Stimulated activated CD8-positive, alpha-beta memory T cell treated with anti-CD3 and anti-CD28 coated beads, Interleukin-2, amount 100 ng/mL, for 1 hour (primary cell): ENCODE measurements around the gene ZBTB7A.

Source experiments
- DNase-seq, 2 donors: peaks; one replicate each; pipeline ENCODE4 v3.0.0-alpha.2; 2020; ENCODE audit warnings: low read depth in 2 of 2

ZBTB7A gene

DNA sequence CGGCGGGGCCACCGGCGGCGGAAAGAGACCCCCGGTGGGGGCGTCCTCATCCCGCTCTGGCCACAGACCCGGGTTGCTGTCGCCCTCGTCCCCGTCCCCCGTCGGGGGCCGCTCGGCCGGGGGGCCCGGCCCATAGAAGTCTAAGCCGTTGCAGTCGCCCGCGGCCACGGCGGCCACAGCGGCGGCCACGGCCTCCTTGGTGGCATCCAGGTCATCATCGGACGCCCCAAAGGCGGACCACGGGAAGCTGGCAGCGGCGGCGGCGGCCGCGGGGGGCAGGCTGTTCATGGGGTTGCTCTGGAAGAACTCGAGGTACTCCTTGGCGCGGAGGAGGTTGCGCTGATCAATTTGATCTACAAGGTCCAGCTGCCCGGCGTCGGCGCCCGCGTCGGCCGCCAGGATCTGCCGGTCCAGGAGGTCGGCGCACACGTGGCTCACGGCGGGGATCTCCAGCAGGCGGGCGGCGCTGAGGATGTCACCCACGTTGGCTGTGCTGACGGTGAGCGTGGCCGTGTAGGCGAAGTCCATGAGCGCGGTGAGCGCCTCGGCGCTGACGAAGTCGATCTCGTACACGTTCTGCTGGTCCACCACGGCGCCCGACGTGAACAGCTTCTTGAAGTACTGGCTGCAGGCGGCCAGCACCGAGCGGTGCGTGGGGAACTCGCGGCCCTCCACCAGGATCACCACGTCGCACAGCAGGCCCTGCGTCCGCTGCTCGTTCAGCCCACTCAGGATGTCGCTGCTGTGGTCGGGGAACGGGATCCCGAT lies 12.1 kb downstream of the ZBTB7A start:
- no peak for DNase-seq

DNA sequence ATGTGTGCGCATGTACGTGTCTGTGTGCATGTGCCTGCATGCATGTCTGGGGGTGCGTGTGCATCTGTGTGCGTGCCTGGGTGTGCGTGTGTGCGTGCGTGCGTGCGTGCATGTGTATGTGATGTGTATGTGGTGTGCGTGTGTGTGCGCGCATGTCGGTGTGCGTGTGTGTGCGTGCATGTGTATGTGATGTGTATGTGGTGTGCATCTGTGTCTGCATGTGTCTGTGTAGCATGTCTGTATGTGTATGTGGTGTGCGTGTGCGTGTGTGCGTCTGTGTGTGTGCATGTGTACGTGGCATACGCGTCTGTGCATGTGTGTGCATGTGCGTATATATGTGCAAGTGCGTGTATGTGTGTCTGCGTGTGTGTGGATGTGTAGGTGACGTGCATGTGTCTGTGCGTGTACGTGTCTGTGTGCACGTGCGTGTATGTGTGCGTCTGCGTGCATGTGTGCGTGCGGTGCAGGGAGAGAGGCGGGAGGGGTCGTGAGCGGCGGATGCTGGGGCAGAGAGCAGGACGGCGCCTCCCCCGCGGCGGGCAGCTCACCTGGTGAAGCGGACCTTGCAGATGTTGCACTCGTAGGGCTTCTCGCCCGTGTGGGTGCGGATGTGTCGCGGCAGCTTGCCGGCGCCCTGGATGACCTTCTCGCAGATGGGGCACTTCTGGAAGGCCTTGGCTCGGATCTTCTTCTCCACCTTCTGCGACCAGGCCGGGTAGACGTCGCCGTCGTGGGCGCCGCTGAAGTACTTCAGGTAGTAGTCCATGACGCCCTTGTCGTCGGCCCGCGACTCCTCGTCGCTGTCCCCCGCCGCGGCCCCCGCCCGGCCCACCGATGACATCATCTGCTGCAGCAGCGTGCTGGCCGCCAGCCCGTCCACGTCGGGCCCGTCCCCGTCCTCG lies 13.0 kb downstream of the ZBTB7A start:
- DNase-seq = no peak

DNA sequence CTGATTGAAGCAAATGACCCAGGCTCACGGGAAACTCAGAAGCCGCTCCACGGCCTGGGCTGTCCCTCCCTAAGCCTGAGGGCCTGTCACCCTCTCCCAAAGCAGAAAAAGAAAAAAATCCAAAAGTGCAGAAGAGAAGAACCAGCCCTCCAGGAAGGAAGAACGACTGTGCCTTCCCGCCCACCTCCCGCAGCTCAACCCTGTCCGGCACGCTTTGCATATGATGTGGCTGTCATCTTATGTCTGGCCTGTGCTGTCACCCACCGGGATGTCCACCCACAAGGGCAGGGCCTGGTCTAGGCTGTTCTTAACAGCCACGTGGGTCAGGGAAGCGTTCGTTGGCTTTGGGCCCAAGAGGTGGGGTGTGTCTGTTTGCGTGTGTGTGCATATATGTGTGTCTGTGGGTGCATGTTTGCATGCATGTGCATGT lies 13.7 kb downstream of the ZBTB7A start:
- DNase-seq = no peak

DNA sequence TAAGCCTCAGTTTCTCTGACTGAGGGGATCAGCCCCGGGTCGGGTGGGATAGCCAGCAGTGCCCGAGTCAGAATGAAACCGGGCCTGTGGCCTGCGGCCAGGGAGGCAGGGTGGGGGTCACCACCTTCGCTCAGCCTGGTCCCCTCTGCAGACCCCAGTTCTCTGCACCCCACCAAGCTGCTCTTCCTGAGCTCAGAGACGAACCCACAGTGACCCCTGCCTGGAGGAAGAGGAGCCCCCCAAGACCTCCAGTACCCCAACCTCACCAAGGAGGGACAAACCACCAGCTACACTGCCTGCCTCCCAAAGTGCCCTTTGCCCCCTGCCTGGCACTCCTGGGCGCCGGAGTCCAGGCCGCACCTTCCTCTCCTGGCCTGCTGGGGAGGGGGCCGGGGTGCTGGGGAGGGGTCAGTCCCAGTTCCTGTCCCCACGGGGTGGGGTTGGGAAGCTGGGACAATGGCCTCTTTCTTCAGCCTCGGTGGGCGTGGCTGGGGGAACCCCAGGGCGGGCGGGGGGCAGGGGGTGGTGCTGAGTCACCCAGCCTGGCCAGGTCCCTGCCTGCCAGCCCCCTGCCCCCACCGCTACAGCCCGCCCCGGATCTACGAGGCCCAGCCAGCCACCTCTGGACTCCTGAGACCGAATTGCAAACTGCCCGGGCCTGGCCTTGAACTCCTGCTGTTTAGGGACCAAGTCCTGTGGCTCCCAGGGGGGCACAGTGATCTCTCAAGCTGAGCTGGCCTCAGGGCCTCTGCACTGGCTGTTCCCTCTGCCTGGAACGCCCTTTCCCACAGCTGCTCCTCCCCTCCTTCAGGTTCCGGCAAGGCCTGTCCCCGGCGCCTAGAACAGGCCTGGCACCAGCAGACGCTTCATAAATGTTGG lies 14.3 kb downstream of the ZBTB7A start:
- no peak for DNase-seq

DNA sequence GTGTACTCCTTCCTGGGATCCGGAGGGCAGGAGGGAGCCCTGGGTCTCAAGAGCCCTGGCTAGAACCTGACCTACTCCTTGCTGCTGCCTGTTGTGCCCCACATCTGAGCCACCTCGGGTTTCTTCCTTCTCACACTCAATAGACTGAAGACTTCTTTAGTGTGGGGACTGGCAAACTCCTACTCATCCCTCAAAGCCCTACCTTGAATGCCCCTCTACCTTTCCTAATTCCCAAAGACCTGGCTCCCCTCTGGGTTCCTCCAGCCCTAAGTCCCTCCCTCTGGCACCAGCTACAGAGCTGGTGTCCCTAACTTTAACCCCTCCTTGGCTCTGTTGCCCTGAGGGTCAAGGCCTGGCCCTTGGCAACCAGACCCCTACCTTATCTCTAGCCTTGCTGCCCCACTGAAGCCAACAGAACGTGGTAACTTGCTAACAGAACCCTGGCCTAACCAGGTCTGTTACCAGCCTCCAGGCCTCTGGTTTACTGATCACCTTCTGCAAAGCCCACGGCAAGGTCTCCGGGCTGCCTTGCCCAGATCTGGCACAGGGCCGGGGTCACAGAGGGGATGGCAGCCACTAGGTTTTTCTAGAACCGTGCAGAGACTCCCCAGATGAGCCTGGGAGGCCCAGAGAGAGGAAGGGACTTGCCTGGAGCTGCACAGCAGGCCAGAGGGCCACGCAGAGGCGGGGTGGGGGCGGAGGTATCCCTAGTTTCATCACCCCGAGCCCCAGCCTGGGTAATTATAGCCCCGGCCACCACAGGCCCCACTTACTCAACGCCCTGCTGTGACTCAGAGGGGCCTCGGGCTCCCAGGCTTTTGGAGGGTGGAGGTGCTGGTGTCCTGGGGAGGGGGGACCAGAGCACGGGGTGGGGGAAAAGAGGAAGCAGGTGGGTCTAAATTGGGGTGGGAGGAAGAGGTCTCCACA lies 15.3 kb downstream of the ZBTB7A start:
- DNase-seq = no peak

DNA sequence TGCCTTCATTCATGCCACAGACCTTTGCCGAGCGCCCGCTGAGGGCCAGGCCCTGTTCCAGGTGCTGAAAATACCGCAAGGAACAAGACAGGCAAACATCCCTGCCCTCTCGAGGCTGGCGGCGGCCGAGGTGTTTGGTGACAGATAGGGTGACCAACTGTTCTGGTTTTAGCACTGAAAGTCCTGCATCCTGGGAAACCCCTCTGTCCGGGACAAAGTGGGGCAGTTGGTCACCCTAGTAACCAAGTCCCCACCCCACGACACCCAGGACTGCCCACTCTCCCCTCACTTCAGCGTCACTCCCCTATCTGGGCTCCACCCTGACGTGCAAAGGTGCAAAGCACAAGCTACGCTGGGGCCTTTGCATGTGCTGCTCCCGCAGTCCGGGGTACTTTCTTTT lies 17.3 kb downstream of the ZBTB7A start:
- no peak for DNase-seq

DNA sequence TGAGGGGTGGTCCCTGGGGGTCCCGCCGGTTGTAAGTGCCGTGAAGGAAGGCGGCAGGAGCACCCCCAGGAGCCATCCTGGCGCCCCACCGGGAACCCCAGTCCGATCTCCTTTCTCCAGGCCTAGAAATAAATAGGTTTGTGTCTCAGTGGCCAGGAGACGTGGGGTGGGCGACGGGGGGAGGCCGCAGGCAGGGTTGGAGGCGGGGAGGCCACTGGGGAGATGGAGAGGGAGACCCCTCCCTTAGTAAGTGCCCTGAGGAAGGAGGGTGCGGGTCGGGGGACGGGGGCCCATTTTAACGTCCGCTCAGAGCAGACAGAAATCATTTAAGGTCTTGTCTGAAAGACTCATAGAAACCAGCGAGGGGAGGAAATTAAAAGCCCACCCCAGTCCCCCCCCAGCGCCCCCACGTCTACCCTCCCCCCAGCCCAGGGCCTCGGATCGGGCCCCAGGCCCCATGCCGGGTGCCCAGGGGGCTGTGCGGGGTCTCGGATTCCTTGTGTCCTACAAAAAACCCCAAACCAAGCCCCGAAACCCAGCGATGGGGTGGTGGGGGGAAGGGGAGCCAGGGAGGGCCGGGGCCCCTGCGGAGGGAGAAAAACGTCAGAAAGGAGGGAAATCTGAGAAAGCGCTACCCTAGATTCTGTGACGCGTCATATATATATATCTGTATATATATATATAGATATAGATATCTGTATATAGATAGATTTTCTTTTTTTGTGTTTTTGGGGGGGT lies 19.6 kb downstream of the ZBTB7A start:
- no peak for DNase-seq

DNA sequence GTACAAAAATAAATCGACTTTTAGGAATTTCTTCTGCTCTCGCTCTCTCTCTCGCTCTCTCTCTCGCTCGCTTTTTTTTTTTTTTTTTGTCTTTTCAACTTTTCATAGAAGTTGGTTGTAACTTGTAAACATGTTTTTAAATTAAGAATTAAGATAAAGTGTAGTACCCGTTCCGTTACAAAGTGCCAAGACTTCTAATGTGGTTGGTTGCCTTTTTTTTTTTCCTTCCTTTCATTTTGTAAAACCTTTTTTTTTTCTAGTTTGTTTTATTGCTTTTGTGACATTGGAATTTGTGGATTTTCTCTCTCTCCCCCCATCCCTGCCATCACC lies 20.4 kb downstream of the ZBTB7A start:
- DNase-seq = no peak

DNA sequence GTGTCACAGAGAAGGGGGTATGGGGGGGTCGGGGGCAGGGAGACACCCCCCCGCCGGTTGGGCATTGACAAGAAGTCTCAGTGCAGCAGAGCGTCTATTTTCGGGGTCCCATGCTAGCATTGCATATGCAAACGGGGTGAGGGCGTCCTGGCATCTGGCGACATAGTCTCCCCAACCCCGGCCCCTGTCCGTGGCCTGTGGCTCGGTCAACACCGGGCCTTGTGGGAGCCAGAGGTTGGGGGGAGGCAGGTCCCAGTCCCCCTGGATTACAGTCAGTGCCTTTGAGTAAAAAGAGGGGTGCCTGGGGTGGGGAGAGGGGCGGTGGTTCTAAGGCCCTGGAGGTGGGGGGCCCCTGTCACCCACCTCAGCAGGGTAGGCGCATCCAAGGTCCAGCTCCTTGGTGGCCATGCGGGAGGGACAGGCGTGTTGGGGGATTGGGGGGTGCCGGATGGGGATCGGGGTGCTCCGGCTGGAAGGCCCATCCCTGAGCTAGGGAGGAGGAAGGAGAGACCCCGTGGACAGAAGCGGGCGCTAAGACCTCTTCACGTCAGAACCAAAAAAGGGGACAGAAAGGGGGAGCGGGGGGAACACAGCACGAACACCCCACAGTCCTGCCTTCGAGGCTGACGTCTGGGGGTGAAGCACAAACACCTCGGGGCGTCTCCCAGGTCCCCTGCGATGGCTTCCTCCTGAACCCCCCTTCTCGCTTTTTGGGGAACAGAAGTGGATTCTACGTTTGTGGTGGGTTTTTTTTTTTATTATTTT lies 20.9 kb downstream of the ZBTB7A start:
- no peak for DNase-seq

DNA sequence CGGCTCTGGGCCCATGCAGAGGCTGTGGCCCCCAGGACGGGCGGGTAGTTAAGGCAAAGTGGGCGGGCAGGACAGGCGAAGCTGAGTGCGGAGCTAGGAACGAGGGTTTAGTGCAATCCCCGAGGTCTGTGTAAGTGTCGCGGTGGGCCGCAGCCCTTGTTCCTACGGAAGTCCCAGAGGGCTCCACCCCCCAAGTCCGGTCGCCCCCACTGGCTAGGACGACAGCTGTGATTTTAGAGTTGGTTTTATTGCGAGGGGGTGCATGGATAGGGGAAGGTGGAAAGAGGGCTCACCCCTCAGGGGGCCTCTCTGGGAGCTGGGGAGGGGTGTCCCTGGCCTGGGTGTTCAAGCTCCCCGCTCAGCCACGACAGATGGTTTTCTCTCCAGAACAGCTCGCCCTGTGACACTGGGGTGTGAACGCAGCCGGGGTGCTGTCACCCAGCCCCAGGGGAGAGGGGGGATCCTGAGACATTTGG lies 21.7 kb downstream of the ZBTB7A start:
- DNase-seq = no peak

DNA sequence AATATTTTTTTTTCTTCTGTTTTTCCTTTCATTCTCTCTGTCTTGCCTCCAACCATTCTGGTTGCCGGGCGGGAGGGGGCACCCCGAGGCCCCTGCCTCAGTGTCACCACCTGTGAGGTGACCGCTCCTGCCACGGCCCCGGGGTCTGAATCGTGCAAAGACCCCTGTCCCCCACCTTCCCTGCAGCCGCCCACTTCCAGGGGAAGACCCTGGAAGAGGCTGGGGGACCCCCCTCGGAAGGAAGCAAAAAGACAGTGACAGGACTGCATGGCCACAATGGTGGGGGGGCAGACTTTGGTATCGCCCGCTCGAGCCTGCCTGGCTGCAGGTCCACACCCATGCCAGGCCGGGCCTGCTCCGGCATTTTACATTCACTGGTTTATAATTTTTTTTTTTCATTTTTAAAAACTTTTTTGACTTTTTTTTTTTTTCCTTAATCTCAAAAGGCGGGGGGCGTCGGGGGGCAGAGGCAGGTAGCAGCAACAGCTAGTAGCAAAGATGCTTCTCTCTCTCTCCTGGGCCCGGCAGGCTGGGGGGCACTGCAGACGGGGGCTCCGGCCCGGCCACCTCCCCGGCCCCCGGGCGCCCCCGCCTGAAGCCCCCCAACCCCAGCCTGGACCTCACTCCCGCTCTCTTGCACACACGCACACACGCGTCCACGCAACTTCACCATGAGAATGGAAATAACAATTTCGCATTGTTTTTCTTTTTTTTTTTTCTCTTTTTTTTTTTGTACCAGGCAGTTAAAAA lies 22.6 kb downstream of the ZBTB7A start:
- no peak for DNase-seq

DNA sequence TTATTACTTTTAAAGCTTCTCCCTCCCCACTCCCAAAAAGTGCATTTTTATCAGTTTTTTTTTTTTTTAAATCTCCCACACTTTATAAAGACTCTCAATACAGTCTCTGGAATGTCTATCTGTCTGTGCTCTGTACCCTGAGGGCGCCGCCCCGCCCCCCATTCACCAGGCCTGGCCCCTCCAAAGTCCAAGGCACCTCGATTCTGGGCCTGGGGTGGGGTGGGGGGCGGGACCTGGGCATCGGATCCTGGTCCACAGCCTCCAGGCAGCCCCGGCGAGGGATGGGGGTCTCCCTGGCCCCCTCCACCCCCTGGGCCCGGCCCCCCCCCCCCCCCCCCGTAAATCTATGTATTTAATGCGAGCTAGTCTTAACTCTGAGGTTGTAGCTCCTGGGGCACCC lies 23.3 kb downstream of the ZBTB7A start:
- no peak for DNase-seq

DNA sequence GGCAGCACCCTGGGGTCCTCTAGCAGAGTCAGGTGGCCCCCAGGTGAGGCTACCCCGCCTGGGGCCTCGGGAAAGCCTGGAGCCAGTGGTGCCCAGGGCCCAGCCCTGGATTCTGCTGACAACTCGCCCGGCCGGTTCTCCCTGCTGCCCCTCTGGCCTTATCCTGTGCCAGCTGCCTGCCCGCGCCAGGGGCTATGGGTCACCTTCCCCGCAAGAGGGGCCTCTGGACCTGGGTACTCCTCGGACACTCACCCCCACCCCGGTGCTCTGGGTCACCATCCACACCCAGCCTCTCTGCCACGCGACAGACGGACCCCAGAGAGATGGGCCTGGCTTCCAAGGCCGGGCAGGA lies 24.0 kb downstream of the ZBTB7A start:
- no peak for DNase-seq

DNA sequence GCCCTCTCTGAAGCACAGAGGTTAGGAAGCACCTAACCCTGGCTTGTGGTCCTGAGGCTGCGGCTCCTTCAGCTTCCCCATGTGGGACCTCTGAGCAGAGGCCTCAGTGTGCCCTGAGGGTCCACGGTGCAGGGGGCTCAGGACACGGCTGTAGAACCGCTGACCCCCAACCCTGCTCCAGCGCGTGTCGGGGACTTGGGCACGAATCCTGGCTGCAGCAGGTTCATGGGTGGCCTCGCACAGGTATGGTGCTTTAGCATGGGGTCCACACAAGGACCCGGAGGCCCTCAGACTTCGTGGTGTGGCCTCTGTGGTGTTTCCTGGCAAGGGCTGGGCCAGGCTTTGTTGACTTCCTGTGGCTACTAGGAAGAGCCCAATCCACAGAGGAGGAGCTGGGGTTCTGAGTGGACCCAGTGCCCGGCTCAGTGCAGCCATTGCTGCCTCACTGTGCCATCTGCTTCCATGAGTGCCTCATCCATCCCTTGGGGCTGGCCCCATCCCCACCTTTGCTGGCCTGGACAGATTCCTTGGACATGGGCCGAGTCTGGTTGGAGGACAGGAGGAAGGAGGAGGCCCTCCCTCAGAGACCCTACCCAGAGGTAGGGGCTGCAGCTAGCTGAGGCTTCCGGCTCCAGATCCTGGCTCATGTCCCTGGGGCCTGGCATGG lies 24.5 kb downstream of the ZBTB7A start:
- DNase-seq = no peak

DNA sequence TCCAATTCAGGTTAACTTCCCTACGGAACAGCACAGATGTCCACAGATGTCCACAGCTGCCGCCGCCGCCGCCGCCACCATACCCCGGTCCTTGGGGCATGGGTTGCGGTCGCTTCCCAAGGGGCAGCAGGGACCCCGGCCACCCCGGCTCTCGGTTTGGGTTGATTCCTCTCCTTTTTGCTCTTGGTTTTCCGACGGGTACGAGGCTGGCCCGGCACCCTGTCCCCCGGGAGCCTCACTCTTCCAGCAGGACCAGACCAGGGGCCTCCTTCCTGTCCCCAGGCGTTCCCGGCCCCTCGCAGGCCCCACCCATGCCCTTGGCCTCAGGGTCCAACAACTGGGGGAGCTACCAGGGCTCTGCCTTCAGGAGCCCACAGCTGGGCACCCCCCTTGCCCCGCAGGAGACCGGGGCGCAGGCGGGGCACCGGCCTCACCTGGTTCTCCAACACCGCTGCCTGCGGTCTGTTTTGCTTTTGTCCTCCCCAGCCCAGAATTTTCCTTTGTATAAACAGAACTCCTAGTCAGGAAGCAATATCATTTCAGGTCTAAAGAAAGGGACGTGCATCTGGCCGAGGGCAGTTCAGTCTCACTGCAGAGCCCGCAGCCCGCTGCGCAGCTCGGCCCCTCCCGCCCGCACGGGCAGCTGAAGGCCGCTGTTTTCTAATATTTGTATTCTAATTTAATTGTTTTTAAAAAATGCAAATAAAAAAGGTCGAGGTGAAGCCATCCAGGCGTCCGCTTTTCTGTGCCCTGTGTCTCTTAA lies 27.9 kb downstream of the ZBTB7A start:
- no peak for DNase-seq

DNA sequence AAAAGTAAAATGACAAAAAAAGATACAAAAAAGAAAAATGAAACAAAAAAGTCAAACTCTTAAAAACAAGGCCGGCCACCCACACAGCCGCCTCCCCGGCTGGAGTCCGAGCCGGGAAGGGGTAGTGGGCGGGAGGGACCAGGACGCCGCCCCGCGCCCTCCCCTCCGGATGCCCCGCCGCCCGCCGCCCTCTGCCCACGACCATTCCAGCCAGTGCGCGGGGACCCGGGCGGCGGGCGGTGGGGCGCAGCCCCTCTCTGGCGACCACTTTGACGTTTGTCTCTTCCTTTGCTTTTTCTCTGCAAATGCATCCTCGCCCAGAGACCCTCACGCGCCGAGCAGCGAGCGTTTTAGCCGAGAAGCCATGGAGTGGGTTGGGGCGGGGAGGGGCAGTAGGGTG lies 28.6 kb downstream of the ZBTB7A start:
- DNase-seq = no peak

DNA sequence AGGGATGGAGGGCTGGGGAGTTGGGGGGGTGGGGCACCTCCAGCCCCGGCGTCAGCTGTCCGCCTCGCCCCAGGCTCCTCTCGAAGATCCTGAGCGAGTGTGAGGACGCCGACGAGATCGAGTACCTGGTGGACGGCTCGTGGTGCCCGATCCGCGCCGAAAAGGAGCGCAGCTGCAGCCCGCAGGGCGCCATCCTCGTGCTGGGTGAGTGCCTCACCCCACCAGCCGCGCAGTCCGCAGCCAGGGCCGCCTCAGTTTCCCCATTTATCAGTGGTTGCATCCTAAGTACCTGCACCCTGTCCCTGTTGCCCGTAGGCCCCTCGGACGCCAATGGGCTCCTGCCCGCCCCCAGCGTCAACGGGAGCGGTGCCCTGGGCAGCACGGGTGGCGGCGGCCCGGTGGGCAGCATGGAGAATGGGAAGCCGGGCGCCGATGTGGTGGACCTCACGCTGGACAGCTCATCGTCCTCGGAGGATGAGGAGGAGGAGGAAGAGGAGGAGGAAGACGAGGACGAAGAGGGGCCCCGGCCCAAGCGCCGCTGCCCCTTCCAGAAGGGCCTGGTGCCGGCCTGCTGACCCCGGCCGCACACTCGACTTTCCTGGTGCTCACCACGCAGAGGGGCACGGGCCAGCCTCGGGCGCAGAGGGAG lies 29.3 kb downstream of the ZBTB7A start:
- no peak for DNase-seq
